SHP77 treated with DMSO at 0.1 percent for 48 hours (cell line): Measurements from ENCODE around the gene ATP5PB.

ENCODE experiments used
- DNase-seq: peaks from one replicate; lab custom pipeline; 2025; lab: John Stamatoyannopoulos, UW

Gene ATP5PB, protein sequence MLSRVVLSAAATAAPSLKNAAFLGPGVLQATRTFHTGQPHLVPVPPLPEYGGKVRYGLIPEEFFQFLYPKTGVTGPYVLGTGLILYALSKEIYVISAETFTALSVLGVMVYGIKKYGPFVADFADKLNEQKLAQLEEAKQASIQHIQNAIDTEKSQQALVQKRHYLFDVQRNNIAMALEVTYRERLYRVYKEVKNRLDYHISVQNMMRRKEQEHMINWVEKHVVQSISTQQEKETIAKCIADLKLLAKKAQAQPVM

GRCh38 chr1:111448918-111449702, at the start of gene ATP5PB, which contains the start of gene WDR77:
TSS of gene ATP5PB (plus strand) at chr1:111449464. CDS start at chr1:111449542, 78 bp downstream.
TSS of gene WDR77 (minus strand) at chr1:111449256. CDS start at chr1:111449169, 87 bp downstream.
- peak; percentile 98 for DNase-seq

GRCh38 chr1:111399792-111400610, 49.3 kb upstream of the ATP5PB start:
- peak; percentile 9 for DNase-seq

- no peak for DNase-seq
Observed at GRCh38 chr1:111402083-111402482, 47.2 kb upstream of the ATP5PB start.

DNA sequence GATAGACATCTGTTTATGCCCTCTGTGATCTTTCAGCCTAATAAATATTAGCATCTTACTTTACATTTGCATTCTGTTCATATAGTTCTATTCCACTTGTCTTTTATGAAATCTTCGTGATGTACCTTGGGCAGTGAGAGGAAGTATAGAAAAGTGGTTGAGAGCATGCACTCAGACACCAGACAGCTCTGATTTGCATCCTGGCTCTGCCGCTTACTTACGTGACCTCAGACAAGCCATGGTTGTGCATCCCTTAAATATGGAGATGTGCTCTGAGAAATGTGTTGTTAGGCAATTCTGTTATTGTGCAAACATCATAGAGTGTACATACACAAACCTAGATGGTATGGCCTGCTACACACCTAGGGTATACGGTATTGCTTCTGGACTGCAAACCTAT, 44.7 kb upstream of the ATP5PB start:
- no peak for DNase-seq

GRCh38 chr1:111406321-111406768, 42.9 kb upstream of the ATP5PB start:
- peak; percentile 10 for DNase-seq

GRCh38 chr1:111407301-111407700, 42.0 kb upstream of the ATP5PB start:
- DNase-seq = no peak

- DNase-seq = no peak
Observed at GRCh38 chr1:111412839-111413238, 36.4 kb upstream of the ATP5PB start.

GRCh38 chr1:111414756-111415155, 34.5 kb upstream of the ATP5PB start:
- DNase-seq = no peak

GRCh38 chr1:111415461-111415860, 33.8 kb upstream of the ATP5PB start:
- DNase-seq = no peak

DNA sequence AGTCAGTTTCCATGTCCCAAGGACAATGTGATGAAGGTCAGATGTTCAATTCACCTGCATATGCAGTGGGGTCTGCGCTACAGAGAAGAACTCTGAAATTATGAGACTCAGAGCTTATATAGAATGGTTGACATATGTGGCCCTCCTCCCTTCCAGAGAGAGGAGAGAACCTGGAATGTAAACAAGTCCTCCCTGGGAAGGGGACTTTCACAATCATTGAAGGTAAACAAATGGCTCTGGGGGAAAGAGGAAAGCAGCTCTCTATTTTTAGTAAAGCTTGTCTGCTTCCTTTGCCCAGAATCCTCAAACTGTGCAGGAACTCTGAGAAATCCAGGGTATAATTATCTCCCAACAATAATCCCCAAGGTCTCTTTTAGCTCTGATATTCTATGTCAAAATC, 31.5 kb upstream of the ATP5PB start:
- no peak for DNase-seq

- DNase-seq = no peak
Observed at GRCh38 chr1:111419037-111419436, 30.2 kb upstream of the ATP5PB start.

GRCh38 chr1:111420377-111420776, 28.9 kb upstream of the ATP5PB start:
- no peak for DNase-seq

DNA sequence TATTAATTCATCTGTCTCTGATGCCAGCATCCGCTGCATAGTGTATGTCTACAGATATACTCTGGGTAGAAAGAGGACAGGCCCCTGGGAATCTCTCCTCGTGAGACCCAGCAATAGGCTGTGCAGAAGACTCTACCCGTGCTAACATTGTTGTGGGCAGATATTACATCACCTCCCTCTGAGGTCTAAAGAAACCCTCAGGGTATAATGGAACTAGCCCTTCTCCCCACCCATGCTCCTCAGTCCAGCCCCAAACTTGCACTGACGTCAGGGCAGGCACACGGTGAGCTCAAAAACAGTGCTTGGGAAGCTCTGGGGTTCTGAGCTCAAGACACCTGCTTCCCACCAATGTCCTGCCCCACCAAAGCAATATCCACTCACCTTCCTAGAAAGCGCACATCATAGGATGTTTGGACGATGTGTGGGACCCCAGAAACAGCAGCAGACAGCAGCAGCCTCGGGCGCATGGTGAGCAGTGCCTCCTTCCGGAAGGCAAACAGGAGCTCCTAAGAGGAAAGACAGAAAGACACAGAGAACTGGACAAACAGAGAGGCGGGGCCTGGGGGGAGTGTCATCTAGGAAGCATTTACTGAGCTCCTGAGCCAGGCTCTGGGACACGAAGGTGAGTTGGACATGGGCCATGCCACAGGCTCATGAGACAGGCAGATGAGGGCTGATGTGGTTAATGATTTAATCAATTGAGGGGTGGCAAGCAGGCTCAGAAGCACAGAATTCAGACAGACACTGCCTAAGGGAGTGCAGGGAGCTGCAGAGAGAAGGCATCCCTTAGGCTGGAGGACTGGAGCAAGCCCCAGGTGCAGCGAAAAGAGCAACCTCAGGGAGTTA, 26.5 kb upstream of the ATP5PB start:
- DNase-seq = peak; percentile 18

DNA sequence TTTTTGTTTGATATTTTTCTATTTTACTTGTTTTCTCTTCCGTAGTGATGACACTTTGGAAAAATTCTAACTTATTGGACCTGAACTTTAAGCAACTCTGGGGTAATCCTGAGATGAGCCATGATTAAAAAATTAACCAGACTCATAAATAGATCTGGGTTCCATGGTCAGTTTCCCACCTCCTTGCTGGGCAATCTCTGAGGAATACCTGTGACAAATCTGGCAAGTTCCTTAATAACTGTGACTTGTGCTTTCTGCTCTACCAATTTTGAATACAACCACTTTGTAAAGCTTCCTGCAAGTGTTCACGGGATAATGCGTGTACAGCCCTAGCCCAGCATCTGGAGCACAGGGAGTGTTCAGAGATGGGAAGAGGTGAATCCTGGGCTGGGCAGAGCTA, 25.0 kb upstream of the ATP5PB start:
- DNase-seq = no peak

GRCh38 chr1:111436726-111437125, 12.5 kb upstream of the ATP5PB start:
- DNase-seq = no peak

DNA sequence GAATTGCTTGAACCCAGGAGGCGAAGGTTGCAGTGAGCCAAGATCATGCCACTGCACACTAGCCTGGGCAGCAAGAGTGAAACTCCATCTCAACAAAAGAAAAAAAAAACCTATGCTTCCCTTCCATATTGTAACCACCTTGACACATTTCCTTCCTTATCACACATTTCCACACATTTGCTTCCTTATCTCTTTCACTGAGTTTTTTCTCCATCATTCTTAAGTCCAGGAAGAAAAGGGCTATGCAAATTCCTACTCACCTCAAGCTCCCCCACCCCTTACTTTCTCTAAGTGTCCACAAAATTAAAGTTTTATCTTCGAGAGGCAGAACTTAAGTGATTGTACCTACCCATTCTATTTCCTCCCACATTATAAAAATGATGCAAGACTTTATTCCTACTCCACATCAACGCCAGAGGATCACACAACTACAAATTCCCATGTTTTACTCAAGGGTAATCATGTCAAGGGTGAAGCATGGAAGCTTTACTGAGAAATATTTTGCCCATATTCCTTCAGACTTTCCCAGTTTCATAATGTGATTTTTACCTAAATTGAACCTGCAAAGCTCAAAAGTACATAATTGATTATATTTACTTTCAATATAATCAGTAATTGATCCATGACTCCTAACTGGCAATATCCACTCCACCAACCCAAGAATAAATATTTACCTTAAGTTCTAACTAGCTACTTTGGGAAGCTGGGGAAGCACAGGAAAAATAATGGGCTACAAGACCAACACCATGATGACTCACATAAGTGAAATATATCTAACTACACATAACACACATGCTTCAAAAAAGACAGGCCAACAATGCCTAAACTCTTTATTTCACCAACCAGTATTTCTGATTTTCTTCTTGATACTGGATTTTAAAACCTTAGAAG, 9.6 kb upstream of the ATP5PB start:
- no peak for DNase-seq

- no peak for DNase-seq
Observed at GRCh38 chr1:111441573-111442192, 7.6 kb upstream of the ATP5PB start.

DNA sequence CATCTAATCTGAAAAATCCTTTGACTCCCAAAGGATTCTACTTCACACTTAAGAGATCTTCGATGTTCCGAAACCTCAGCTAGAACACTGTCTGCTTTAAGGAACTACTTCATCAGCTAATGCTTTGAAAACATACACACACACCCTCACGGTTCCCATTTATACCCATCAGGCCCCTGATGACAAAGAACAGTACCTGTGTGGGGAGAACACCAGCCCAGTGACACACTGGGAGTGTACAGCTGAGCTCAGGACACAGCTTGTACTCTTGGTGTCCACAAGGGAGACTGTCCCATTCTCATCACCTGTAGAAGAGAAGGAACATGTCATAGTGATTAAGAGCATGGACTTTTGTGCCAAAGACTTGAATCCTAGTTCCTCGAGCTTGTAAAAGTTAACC, 6.8 kb upstream of the ATP5PB start:
- DNase-seq = no peak

DNA sequence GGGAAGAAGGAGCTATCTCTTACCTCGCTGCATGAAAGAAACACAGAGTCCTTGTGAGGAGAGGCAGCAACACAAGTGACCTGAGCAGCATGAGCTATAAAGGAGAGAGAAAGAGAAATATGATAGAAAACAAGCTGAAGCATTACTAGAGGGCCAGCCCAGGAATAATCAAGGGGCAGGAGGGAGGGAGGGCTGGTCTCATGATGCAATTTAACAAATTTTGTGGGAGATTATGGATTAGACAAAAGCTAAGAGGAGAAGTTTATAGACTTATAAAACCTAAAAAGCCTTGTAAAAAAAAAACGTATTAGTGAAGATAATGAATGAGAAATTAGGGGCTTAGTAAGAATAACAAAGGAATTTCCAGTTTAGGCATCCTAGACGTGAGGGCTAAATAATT, 5.2 kb upstream of the ATP5PB start:
- DNase-seq = no peak

- DNase-seq = no peak
Observed at GRCh38 chr1:111446546-111446945, 2.7 kb upstream of the ATP5PB start.
